Thoracic aorta (tissue), 2 donors: Measurements from ENCODE around the gene RMND5A. TPM values are rescaled to one million over a fixed set of nuclear protein-coding genes. Genes with fewer than 3 reads are reported as not detected.

ENCODE experiments used
- ATAC-seq: fragments of 150-250 bp; one replicate; pipeline ENCODE4 v1.8.0; 2017; ENCODE audit warnings: low read depth; ENCODE audit not compliant: insufficient number of reproducible peaks, low FRiP score
- DNase-seq: peaks from one replicate; pipeline ENCODE4 v3.0.0-alpha.2; 2020; ENCODE audit warnings: low spot score
- H3K27ac ChIP-seq, 2 donors: fragments of 200-600 bp; sonication (generic); 1 replicate in 1 of 2; 2 replicates in 1 of 2; pipeline ENCODE4 v1.5.1; 2016; ENCODE audit warnings: mild to moderate bottlenecking in 2 of 2, moderate library complexity in 2 of 2
- H3K27me3 ChIP-seq: fragments of 200-600 bp; sonication (generic); replicated peaks from 2 replicates; pipeline ENCODE4 v1.6.0; 2016; ENCODE audit warnings: mild to moderate bottlenecking; ENCODE audit not compliant: insufficient read depth
- H3K36me3 ChIP-seq: fragments of 200-600 bp; sonication (generic); one replicate; pipeline ENCODE4 v1.5.1; 2016
- H3K4me1 ChIP-seq, 2 donors: fragments of 200-600 bp; sonication (generic); 1 replicate in 1 of 2; 2 replicates in 1 of 2; pipeline versions ENCODE4 v1.5.1 to v1.6.0; 2016; ENCODE audit warnings: low read depth in 2 of 2, mild to moderate bottlenecking in 1 of 2; ENCODE audit not compliant: control insufficient read depth in 1 of 2
- H3K4me3 ChIP-seq: fragments of 200-600 bp; sonication (generic); 2 replicates; pipeline ENCODE4 v1.5.1; 2016; ENCODE audit warnings: mild to moderate bottlenecking
- H3K9me3 ChIP-seq: fragments of 200-600 bp; sonication (generic); 2 replicates; pipeline ENCODE4 v1.5.1; 2016
- total RNA-seq, 2 donors: library from RNA; depleted of rRNA; stranded (reverse); fragments of >200 nt; gene quantifications; one replicate each; pipeline versions ENCODE4 v1.1.0 to v1.2.3, GENCODE V29; 2016
- TF ChIP-seq, protein P1 (sequence below): fragments of 200-600 bp; sonication (generic); IDR thresholded peaks from one replicate; pipeline ENCODE4 v1.5.1; 2019; ENCODE audit warnings: antibody characterized with exemption

RMND5A gene
- total RNA-seq, 2 donors from 2014 or later, result 23.8 to 27.7 TPM

- no peak overlapping the region for H3K27ac ChIP-seq
- DNase-seq (no peak), ATAC-seq (no peak)
- no peak overlapping the region for H3K4me3 ChIP-seq
- H3K9me3 ChIP-seq, result peaks cover 3% of the 10 kb centered on the region
- TF ChIP-seq, protein P1, sequence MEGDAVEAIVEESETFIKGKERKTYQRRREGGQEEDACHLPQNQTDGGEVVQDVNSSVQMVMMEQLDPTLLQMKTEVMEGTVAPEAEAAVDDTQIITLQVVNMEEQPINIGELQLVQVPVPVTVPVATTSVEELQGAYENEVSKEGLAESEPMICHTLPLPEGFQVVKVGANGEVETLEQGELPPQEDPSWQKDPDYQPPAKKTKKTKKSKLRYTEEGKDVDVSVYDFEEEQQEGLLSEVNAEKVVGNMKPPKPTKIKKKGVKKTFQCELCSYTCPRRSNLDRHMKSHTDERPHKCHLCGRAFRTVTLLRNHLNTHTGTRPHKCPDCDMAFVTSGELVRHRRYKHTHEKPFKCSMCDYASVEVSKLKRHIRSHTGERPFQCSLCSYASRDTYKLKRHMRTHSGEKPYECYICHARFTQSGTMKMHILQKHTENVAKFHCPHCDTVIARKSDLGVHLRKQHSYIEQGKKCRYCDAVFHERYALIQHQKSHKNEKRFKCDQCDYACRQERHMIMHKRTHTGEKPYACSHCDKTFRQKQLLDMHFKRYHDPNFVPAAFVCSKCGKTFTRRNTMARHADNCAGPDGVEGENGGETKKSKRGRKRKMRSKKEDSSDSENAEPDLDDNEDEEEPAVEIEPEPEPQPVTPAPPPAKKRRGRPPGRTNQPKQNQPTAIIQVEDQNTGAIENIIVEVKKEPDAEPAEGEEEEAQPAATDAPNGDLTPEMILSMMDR, result no peak
- peaks cover 19% of the 10 kb centered on the region for H3K36me3 ChIP-seq
- no peaks in the 10 kb centered on the region for H3K4me1 ChIP-seq
- H3K27me3 ChIP-seq, result no peaks in the 10 kb centered on the region
These were observed 33.5 kb downstream of the RMND5A start for GRCh38 chr2:86753606-86754005.

DNA sequence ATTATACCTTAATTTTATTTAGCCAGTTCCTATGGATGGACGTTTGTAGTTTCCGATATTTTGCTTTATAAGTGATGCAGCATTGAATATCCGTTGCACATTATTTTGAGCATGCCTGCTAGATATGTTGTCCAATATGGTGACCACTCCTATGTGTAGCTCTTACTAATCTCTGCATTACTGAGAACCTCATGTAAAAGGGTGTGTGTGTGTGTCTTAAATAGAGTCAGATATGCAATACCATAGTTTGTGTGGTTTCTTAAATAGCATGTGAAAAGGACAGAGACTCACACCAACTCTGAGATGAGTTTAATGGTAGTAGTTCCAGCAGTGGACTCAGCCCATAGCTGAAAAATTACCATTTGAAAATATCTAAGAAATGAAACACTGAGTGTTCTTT lies 38.3 kb downstream of the RMND5A start:
- TF ChIP-seq, protein P1, result no peak
- no peak for ATAC-seq

DNA sequence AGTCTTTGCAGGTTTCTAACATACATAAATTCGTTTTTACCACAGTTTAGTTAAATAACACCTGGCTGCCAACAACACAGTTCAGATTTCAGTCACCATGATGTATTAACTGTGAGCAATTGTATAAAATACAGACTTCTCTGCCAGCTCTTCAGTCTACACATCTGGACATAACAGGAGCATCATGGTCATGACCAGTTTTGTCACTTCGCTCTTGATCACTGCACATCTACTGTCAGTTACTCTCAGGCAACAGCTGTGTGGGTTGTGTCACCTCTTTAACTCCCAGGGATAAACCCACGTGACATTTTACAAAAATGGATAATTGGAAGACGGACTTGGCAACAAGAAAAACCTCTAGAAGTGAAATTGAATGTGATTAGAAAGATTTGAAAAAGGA lies 40.3 kb downstream of the RMND5A start:
- DNase-seq (no peak), ATAC-seq (no peak)
- H3K9me3 ChIP-seq, result no peaks in the 10 kb centered on the region
- no peak overlapping the region for H3K27ac ChIP-seq
- no peaks in the 10 kb centered on the region for H3K36me3 ChIP-seq
- no peak overlapping the region for H3K4me3 ChIP-seq
- no peaks in the 10 kb centered on the region for H3K4me1 ChIP-seq
- H3K27me3 ChIP-seq, result no peaks in the 10 kb centered on the region
- TF ChIP-seq, protein P1, result no peak

More for the DNA sequence above, 38.3 kb downstream of the RMND5A start:
- no peak overlapping the region for H3K27ac ChIP-seq
- H3K9me3 ChIP-seq, result no peaks in the 10 kb centered on the region
- no peaks in the 10 kb centered on the region for H3K27me3 ChIP-seq
- peaks cover 8% of the 10 kb centered on the region for H3K36me3 ChIP-seq
- H3K4me3 ChIP-seq, result no peak overlapping the region
- no peak for DNase-seq
- H3K4me1 ChIP-seq, result no peaks in the 10 kb centered on the region

DNA sequence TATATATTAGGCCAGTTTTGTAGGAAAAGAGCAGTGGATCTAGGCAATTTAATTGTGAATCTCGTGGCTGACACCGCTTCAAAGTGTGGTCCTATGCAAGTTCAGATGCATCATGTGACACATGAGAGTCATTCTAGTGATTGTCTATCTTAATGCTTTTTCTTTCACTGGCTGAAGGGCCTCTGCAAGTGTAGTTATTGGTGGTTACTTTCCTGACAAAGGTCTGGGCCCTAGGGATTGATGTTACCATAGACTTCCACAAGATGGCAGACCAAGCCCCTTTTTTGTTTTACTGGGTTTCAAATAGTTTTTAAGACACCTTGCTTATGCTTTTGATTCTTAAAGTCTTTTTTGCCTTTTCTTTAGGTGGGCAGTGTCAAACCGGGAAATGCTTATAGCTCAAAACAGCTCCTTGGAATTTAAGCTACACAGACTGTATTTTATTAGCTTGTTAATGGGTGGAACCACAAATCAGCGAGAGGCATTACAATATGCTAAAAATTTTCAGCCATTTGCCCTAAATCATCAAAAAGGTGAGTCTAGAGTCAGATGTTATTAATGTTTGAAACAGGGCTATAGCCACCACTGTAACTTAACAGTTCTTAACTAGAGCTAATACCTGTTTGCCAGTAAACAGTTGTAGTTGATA lies 44.7 kb downstream of the RMND5A start:
- Histone ChIP-seq H3K36me3 (peaks cover 13% of the 10 kb centered on the region), H3K27ac (no peak overlapping the region), H3K9me3 (no peaks in the 10 kb centered on the region), H3K4me1 (no peaks in the 10 kb centered on the region), H3K27me3 (no peaks in the 10 kb centered on the region), H3K4me3 (no peak overlapping the region)
- no peak for ATAC-seq
- TF ChIP-seq, protein P1, result peak; percentile 52
- no peak for DNase-seq

DNA sequence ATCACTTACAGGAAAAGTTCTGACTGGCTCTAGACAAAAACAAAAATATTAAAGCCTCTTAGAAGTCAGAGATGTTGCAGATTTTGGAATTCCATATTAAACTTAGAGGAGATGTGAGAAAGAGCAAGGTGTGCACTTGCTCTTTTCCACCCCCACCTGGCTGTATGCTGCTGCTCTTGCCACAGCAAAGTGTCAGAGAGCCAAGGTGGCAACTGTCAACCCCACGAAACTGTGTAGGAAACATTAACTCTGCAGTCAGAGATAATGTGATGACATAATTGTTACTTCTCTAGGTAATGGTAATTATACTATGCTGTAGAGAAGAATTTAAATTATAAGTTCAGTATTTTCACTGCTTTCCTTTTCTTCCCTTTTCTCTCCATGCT lies 45.2 kb downstream of the RMND5A start:
- TF ChIP-seq, protein P1, result no peak
- peaks cover 15% of the 10 kb centered on the region for H3K36me3 ChIP-seq
- no peak overlapping the region for H3K27ac ChIP-seq
- no peaks in the 10 kb centered on the region for H3K27me3 ChIP-seq
- H3K4me3 ChIP-seq, result no peak overlapping the region
- no peak for DNase-seq
- no peaks in the 10 kb centered on the region for H3K4me1 ChIP-seq
- ATAC-seq, result no peak
- no peaks in the 10 kb centered on the region for H3K9me3 ChIP-seq
